ENCODE results near the gene DCXR. TPM values are rescaled to one million over a fixed set of nuclear protein-coding genes. Genes with fewer than 3 reads are reported as not detected.

Gene DCXR
- total and polyA plus RNA-seq, 2 of the 13 experiments (the other 11 are each of a cell fraction or from before 2014, with no cell fraction given) = 287 to 311 TPM

GRCh38 chr17:82000803-82001570 is 36.5 kb downstream of the DCXR start (continued):
- TF ChIP-seq MEIS2 (CRISPR knock-in tag; IDR thresholded peaks at IDR 0.05) (peak; percentile 98), ZNF17 (CRISPR knock-in tag; IDR thresholded peaks at IDR 0.05) (no peak), MAF1 (CRISPR knock-in tag; IDR thresholded peaks at IDR 0.05; ENCODE audit: borderline replicate concordance) (peak; percentile 75; the same call in 1 of the 2 replicates), TIGD3 (CRISPR knock-in tag; IDR thresholded peaks at IDR 0.05; ENCODE audit: borderline replicate concordance) (no peak), CC2D1A (CRISPR knock-in tag; IDR thresholded peaks at IDR 0.05) (no peak), ZNF605 (CRISPR knock-in tag; IDR thresholded peaks at IDR 0.05) (peak; percentile 87), CCDC6 (CRISPR knock-in tag; IDR thresholded peaks at IDR 0.05) (peak; percentile 58; the same call in 1 of the 2 replicates), RNF2 (conservative IDR thresholded peaks at IDR 0.05; ENCODE audit: low read depth) (peak; percentile 52), PLRG1 (conservative IDR thresholded peaks at IDR 0.05) (no peak), ZNF652 (CRISPR knock-in tag; IDR thresholded peaks at IDR 0.05; ENCODE audit: borderline replicate concordance, low read depth) (peak; percentile 8; the same call in 1 of the 2 replicates), PAF1 (CRISPR knock-in tag; IDR thresholded peaks at IDR 0.05) (no peak; the same call in none of the 2 replicates), ZNF18 (CRISPR knock-in tag; IDR thresholded peaks at IDR 0.05; ENCODE audit: insufficient replicate concordance) (peak; percentile 74), KAT2B (IDR thresholded peaks at IDR 0.05; ENCODE audit: borderline replicate concordance, low read depth, low read length) (no peak), ZFP62 (CRISPR knock-in tag; IDR thresholded peaks at IDR 0.05) (no peak; the same call in 1 of the 2 replicates), TAF15 (IDR thresholded peaks at IDR 0.05; ENCODE audit: low read depth, low read length, poor library complexity, severe bottlenecking) (peak; percentile 97), ATF1 (CRISPR knock-in tag; IDR thresholded peaks at IDR 0.05) (no peak), EHMT2 (IDR thresholded peaks at IDR 0.05; ENCODE audit: borderline replicate concordance, low read depth, low read length) (no peak), ZMYM2 (CRISPR knock-in tag; IDR thresholded peaks at IDR 0.05) (peak; percentile 71; the same call in 1 of the 2 replicates), HNRNPLL (IDR thresholded peaks at IDR 0.05; ENCODE audit: low read depth, low read length, poor library complexity, severe bottlenecking) (no peak), ERF (CRISPR knock-in tag; IDR thresholded peaks at IDR 0.05) (peak; percentile 96; the same call in 1 of the 2 replicates), ZNF766 (CRISPR knock-in tag; IDR thresholded peaks at IDR 0.05; ENCODE audit: borderline replicate concordance) (no peak), ZNF432 (CRISPR knock-in tag; IDR thresholded peaks at IDR 0.05; ENCODE audit: borderline replicate concordance) (no peak), NCOA1 (CRISPR knock-in tag; IDR thresholded peaks at IDR 0.05) (peak; percentile 98), JUN (CRISPR knock-in tag; IDR thresholded peaks at IDR 0.05) (no peak; the same call in 1 of the 2 replicates), SMARCC2 (IDR thresholded peaks at IDR 0.05) (no peak)
- TF ChIP-seq, protein P1, sequence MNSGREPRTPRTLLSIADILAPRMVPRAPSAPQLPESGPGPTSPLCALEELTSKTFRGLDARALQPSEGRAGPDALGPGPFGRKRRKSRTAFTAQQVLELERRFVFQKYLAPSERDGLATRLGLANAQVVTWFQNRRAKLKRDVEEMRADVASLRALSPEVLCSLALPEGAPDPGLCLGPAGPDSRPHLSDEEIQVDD (CRISPR knock-in tag; IDR thresholded peaks at IDR 0.05; ENCODE audit: borderline replicate concordance) = no peak
- TF ChIP-seq, protein P2, sequence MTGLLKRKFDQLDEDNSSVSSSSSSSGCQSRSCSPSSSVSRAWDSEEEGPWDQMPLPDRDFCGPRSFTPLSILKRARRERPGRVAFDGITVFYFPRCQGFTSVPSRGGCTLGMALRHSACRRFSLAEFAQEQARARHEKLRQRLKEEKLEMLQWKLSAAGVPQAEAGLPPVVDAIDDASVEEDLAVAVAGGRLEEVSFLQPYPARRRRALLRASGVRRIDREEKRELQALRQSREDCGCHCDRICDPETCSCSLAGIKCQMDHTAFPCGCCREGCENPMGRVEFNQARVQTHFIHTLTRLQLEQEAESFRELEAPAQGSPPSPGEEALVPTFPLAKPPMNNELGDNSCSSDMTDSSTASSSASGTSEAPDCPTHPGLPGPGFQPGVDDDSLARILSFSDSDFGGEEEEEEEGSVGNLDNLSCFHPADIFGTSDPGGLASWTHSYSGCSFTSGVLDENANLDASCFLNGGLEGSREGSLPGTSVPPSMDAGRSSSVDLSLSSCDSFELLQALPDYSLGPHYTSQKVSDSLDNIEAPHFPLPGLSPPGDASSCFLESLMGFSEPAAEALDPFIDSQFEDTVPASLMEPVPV (CRISPR knock-in tag; IDR thresholded peaks at IDR 0.05) = peak; percentile 96
